ENCODE data around the gene NR2F1-AS1. TPM values are rescaled to one million over a fixed set of nuclear protein-coding genes. Genes with fewer than 3 reads are reported as not detected.
A peak's percentile ranks its signal among the peaks of the same experiment; 100 is the strongest.

Gene NR2F1-AS1
- total RNA-seq, 1 donor from 2014 or later, result 6.9 TPM

DNA sequence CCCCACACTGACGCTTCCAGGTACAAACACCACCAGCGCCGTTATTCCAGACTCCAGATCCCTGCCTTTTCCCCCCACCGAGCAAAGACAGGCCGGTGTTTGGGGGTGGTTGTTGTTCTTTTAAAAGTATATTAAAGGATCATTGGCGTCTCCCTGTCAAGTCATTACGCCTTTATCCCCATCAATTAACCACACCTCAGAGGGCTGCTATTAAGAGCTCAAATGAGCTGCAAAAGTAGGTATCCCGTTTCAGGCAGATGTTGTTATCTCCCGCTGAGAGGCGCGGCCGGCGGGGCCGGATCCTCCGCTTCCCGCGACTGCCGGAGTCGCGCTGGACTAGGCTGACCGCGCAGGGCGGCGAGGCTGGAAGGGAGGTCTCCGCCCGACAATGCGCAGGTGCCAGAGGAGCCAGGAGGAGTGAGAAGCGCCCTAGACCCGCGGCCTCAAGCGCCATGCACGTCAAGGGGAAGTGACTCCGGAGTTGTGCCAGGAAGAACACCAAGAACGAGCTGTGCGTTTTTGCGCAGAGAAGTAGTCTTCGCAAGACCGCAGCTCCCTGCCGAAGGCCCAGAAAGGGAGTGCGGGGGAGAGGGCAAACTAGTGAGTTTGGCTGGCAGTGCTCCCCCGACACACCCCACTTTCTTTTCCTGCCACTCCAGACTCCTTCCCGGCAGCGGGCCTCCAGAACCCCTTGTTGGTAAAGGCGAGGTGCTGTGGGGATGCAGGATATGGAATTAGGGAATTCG is 8.2 kb downstream of the NR2F1-AS1 start:
- peaks cover 2% of the 10 kb centered on the region for H3K36me3 Mint-ChIP-seq (ENCODE audit: low read depth, unreplicated experiment)
- no peak for FAIRE-seq
- H4K20me1 ChIP-seq (ENCODE audit: insufficient read depth, low read length), result peaks cover 4% of the 10 kb centered on the region
- H3K4me2 ChIP-seq (ENCODE audit: low read length), result peak overlapping the region; percentile 85
- peak overlapping the region; percentile 69 for H2AFZ ChIP-seq (ENCODE audit: low read depth, low read length)
- H3K4me1 ChIP-seq (ENCODE audit: insufficient read depth, low read length), result peaks cover 36% of the 10 kb centered on the region
- no peaks in the 10 kb centered on the region for H3K36me3 ChIP-seq (ENCODE audit: insufficient read depth, low read length)
- peak overlapping the region; percentile 21 for H3K27ac ChIP-seq (ENCODE audit: low read depth, low read length)
- peaks cover 3% of the 10 kb centered on the region for H3K4me1 Mint-ChIP-seq (ENCODE audit: low read depth, unreplicated experiment)
- H3K4me3 ChIP-seq (ENCODE audit: insufficient read depth, low read depth, low read length), result peak overlapping the region; percentile 50
- H3K4me3 Mint-ChIP-seq (ENCODE audit: unreplicated experiment), result peak overlapping the region; percentile 73
- no peaks in the 10 kb centered on the region for H3K27me3 ChIP-seq (ENCODE audit: insufficient read depth, low read length)
- H3K79me2 ChIP-seq (ENCODE audit: insufficient read depth, low read length), result peaks cover 100% of the 10 kb centered on the region
- peaks cover 6% of the 10 kb centered on the region for H3K9me3 Mint-ChIP-seq (ENCODE audit: unreplicated experiment)
- peak overlapping the region; percentile 70 for H3K9ac ChIP-seq (ENCODE audit: low read length)
- peak overlapping the region; percentile 31 for H3K27ac Mint-ChIP-seq (ENCODE audit: unreplicated experiment)
- peak; percentile 73 for DNase-seq (ENCODE audit: low read depth)
- H3K27me3 Mint-ChIP-seq (ENCODE audit: low read depth, unreplicated experiment), result peaks cover 85% of the 10 kb centered on the region
- TF ChIP-seq, protein P1, sequence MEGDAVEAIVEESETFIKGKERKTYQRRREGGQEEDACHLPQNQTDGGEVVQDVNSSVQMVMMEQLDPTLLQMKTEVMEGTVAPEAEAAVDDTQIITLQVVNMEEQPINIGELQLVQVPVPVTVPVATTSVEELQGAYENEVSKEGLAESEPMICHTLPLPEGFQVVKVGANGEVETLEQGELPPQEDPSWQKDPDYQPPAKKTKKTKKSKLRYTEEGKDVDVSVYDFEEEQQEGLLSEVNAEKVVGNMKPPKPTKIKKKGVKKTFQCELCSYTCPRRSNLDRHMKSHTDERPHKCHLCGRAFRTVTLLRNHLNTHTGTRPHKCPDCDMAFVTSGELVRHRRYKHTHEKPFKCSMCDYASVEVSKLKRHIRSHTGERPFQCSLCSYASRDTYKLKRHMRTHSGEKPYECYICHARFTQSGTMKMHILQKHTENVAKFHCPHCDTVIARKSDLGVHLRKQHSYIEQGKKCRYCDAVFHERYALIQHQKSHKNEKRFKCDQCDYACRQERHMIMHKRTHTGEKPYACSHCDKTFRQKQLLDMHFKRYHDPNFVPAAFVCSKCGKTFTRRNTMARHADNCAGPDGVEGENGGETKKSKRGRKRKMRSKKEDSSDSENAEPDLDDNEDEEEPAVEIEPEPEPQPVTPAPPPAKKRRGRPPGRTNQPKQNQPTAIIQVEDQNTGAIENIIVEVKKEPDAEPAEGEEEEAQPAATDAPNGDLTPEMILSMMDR (IDR thresholded peaks at IDR 0.05; ENCODE audit: insufficient read depth, low read depth, low read length), result no peak
- no peak for TF ChIP-seq EZH2 (IDR thresholded peaks at IDR 0.05; ENCODE audit: insufficient read depth, low read length)
- H3K9me3 ChIP-seq (ENCODE audit: insufficient read depth, low read depth, low read length), result no peaks in the 10 kb centered on the region

DNA sequence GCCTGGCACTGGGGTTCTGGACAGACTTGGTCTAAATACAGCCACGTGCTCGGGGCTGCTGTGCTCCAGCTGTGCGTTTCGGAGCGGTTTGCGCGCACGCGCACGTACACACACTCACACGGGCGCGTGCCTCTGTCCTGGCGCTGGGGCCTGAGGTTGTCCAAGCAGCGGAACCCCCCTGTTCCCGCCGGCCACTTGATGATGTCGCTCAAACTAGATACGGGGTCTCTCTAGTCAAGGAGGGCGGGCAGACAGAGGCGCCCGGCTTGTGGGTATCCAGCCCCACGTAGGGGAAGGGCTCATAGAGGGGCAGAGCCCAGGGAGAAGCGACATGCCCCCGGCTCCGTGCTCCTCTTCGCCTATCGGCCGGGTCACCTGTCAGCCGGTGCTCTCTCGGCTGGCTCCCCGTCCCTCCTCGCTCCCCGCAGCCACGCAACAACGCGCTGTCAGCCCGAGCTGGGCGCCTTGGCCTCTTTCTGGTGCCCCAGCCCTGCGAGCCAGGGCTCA is 8.9 kb downstream of the NR2F1-AS1 start:
- H3K9me3 Mint-ChIP-seq (ENCODE audit: unreplicated experiment), result peaks cover 6% of the 10 kb centered on the region
- no peaks in the 10 kb centered on the region for H3K27me3 ChIP-seq (ENCODE audit: insufficient read depth, low read length)
- H3K27ac Mint-ChIP-seq (ENCODE audit: unreplicated experiment), result no peak overlapping the region
- peaks cover 100% of the 10 kb centered on the region for H3K79me2 ChIP-seq (ENCODE audit: insufficient read depth, low read length)
- no peaks in the 10 kb centered on the region for H3K36me3 ChIP-seq (ENCODE audit: insufficient read depth, low read length)
- peaks cover 2% of the 10 kb centered on the region for H3K36me3 Mint-ChIP-seq (ENCODE audit: low read depth, unreplicated experiment)
- FAIRE-seq (no peak), DNase-seq (ENCODE audit: low read depth) (no peak)
- peaks cover 30% of the 10 kb centered on the region for H3K4me1 ChIP-seq (ENCODE audit: insufficient read depth, low read length)
- peak overlapping the region; percentile 50 for H3K4me3 ChIP-seq (ENCODE audit: insufficient read depth, low read depth, low read length)
- peaks cover 84% of the 10 kb centered on the region for H3K27me3 Mint-ChIP-seq (ENCODE audit: low read depth, unreplicated experiment)
- peak overlapping the region; percentile 70 for H3K9ac ChIP-seq (ENCODE audit: low read length)
- TF ChIP-seq, protein P1 (IDR thresholded peaks at IDR 0.05; ENCODE audit: insufficient read depth, low read depth, low read length), result no peak
- TF ChIP-seq EZH2 (IDR thresholded peaks at IDR 0.05; ENCODE audit: insufficient read depth, low read length), result no peak
- H3K4me2 ChIP-seq (ENCODE audit: low read length), result peak overlapping the region; percentile 85
- H3K4me3 Mint-ChIP-seq (ENCODE audit: unreplicated experiment), result peak overlapping the region; percentile 73
- H4K20me1 ChIP-seq (ENCODE audit: insufficient read depth, low read length), result peaks cover 4% of the 10 kb centered on the region
- H3K27ac ChIP-seq (ENCODE audit: low read depth, low read length), result peak overlapping the region; percentile 21
- peaks cover 3% of the 10 kb centered on the region for H3K4me1 Mint-ChIP-seq (ENCODE audit: low read depth, unreplicated experiment)
- no peaks in the 10 kb centered on the region for H3K9me3 ChIP-seq (ENCODE audit: insufficient read depth, low read depth, low read length)
- peak overlapping the region; percentile 69 for H2AFZ ChIP-seq (ENCODE audit: low read depth, low read length)
